Activated CD4-positive, CD25-positive, alpha-beta regulatory T cell treated with anti-CD3 and anti-CD28 coated beads, Interleukin-2, amount 50 U/mL, for 24 hours (primary cell): Measurements from ENCODE around the gene SNRPD1.
"Not testable (repeated sequence)": the region's sequence is repeated elsewhere in the genome, so short reads cannot be mapped to it uniquely, and the experiment has no call there.

Experiments used
- ATAC-seq, 2 donors: fragments of 150-1000 bp; cut with Tn5 transposase; one replicate each; pipeline ENCODE4 v1.10.0; 2021; ENCODE audit warnings: mild to moderate bottlenecking in 1 of 2, moderate library complexity in 1 of 2

Gene SNRPD1

GRCh38 chr18:21638822-21639221, 26.7 kb downstream of the SNRPD1 start:
- ATAC-seq, result no peak

GRCh38 chr18:21640375-21640774, 28.3 kb downstream of the SNRPD1 start:
- ATAC-seq, result not testable (repeated sequence)

DNA sequence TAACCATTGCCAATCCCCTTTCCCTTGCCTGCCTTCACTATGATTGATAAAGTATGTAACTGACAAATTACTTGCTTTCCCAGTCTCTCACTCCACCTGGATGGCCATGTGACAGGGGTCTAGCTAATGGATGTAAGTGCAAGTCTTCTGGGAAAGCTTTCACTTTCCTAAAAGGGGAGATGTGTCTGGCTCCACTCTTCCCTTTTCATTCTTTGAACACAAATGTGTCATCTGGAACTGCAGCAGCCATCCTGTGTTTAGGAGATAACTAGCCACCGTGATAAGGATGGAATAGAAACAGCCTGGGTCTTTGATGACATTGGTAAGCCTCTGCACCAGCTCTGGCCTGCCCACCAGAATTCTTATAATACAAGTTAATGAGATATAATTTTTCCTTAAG, 38.2 kb downstream of the SNRPD1 start:
- no peak for ATAC-seq

DNA sequence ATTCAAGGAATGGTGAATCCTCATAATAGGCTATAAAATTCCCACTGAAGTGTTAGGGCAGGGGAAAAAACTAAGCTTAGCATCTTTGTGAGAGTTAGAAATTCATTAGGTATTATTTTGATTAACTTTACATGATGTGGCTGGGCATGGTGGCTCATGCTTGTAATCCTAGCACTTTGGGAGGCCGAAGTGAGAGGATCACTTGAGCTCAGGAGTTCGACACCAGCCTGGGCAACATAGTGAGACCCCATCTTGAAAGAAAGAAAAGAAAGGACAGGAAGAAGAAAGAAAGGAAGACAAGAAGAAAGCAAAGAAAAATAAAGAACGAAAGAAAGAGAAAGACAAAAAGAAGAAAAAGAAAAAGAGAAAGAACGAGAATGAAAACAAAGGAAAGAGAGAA, 40.0 kb downstream of the SNRPD1 start:
- no peak for ATAC-seq

GRCh38 chr18:21653361-21653760, 41.2 kb downstream of the SNRPD1 start:
- ATAC-seq, result no peak

GRCh38 chr18:21656402-21656801, 44.3 kb downstream of the SNRPD1 start:
- peak; percentile 44 to 48 for ATAC-seq

DNA sequence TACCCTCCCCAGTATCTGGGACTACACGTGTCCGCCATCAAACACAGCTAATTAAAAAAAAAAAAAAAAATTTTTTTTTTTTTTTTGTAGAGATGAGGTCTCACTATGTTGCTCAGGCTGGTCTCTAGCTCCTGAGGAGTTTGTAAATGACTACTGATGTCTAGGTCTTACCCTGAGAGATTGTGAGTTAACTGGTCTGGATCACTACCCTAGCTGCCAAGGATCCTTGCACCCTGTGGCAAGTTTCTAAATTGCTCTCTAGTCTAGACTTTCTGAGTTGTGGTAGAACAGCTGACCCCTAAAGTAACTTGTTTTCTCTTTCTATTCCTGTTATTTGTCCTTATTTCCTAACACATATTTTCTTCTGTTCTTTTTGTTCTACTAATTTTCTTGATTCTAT, 48.0 kb downstream of the SNRPD1 start:
- peak in 1 of 2 donors; percentile 60 for ATAC-seq

- ATAC-seq, result no peak
Observed at GRCh38 chr18:21662581-21662980, 50.5 kb downstream of the SNRPD1 start.

DNA sequence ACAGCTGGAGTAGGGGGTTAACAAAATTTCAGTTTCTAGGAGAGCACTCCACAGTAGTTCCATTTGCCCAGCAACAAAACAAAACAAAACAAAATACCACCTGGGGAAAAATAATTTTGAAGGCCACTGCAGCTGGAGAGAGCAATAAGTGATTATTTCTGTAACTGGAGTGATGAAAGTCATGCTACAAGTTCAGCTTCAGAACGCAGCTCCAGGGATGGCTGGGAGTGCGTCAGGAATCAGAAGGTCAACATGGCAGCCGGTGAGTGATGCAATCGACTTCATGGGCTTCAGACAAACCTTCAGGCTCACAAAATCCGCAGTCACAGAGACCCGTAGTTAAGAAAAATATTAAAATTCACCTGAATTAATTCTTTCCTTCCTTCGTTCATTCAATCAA, 51.5 kb downstream of the SNRPD1 start:
- ATAC-seq, result no peak

- no peak for ATAC-seq
Observed at GRCh38 chr18:21664069-21664468, 52.0 kb downstream of the SNRPD1 start.

- ATAC-seq, result no peak
Observed at GRCh38 chr18:21669736-21670285, 57.7 kb downstream of the SNRPD1 start.

DNA sequence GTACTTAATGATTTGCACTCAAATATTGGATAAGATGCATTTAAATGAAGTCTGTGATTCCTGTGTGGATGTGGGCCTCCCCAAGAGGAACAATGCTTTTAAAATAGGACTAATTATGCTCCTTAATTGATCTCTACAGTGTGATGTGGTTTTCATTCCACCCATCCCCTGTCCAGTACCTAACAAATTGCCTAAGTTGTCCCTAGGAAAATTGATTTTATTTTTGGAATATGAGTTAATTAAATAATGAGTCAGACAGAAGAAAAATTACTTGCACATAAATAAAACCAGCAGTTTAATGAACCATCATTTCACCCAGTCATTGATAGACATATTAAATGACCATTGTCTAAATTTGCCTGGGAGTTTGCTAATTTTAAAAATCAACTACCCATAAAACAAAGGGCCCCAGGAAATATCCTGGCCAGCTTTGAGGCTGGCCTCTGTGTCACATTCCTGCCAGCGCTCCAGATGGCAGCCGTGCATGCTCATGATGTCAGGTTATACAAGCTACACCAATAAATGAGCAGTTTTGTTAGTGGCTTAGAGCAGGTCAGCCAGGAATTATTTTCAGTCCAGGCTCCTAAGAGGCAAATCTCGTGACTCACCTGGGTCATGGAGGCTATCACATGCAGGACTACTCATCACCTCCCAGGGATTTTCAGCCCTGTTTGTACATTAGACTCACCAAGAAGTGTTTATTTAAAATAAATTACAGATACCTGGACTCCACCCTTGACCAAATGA, 60.6 kb downstream of the SNRPD1 start:
- ATAC-seq, result no peak

GRCh38 chr18:21675354-21675753, 63.2 kb downstream of the SNRPD1 start:
- not testable (repeated sequence) for ATAC-seq

DNA sequence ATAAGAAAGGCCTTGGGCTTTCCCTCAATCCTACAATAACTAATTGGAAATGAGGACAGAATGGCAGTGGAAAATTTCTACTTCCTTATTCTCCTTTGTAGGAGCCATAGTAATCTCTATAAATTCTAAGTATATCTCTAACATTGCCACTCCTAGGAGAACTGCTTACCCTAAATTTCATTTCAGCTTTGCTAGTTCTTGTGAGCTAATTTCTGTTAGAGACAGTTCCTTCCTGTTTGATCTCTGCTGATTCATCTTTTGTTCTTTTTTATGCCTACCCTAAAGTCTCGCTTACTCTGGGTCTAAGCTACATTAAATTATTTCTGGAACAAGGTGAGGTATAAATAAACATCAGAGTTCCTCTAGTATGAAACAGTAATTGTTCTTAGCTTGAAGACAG, 66.7 kb downstream of the SNRPD1 start:
- ATAC-seq, result no peak

DNA sequence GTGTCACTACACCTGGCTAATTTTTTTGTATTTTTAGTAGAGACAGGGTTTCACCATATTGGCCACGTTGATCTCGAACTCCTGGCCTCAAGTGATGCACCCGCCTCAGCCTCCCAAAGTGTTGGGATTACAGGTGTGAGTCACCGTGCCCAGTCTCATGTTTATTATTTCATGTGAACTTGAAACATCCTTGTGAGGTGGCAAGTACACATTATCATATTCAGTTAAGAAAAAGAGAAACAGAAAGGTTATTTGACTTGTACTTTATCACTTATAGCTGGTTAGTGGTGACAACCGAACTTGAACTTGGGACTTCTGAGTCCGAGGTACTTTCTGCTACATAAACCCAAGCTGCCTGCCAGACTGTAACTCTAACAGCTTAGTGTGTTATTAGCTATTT, 68.0 kb downstream of the SNRPD1 start:
- ATAC-seq, result no peak

DNA sequence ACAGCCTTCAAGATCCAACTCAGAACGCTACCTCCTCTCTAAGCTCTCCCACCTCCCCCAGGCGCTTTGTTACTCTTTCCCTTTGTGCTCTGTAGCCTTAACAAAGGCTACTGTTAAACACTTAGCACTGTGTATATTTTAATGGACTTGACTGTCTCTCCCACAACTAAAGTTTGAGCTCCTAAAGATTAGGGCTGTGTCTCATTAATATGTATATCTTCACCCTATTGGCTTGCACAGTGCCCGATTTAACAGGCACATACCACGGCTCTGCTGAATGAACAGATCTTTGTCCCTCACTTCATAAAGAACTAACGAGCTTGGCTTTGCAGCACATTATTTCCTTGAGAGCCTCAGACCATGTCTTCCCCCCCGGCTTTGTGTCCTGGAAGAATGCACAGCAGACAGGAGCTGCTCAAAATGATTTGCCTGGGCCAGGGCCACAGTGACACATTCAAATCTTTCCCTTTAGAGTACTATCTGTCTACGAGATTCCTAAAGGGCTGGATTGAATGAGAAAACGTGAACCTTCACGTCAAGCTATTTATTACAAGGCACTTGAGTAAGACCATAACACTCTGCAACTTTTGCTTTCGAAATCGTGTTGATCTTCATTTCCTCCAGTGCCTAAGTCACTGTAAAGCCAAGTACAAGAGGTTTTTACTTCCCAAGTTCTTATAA, 70.4 kb downstream of the SNRPD1 start:
- peak; percentile 87 to 92 for ATAC-seq
